Fibroblast of villous mesenchyme (primary cell): ENCODE results near the gene DHCR7. TPM values are rescaled to one million over a fixed set of nuclear protein-coding genes. Genes with fewer than 3 reads are reported as not detected.

ENCODE experiments used
- DNase-seq: peaks from one replicate; pipeline ENCODE4 v3.0.0-alpha.2; 2010; ENCODE audit warnings: low read depth
- H3K4me3 ChIP-seq: 2 replicates; pipeline ENCODE4 v1.5.1; 2011; ENCODE audit warnings: low read depth, mild to moderate bottlenecking, low read length
- total RNA-seq: library from RNA; depleted of rRNA; stranded (reverse); fragments of >200 nt; gene quantifications from 2 replicates; pipeline ENCODE4 v1.2.3, GENCODE V29; 2012
- TF ChIP-seq, protein P1 (sequence below): IDR thresholded peaks from 2 replicates; pipeline ENCODE4 v1.5.1; 2012; ENCODE audit warnings: low read depth, mild to moderate bottlenecking, low read length; ENCODE audit not compliant: insufficient read depth

Gene DHCR7
- total RNA-seq, 1 donor, result 94.1 TPM

DNA sequence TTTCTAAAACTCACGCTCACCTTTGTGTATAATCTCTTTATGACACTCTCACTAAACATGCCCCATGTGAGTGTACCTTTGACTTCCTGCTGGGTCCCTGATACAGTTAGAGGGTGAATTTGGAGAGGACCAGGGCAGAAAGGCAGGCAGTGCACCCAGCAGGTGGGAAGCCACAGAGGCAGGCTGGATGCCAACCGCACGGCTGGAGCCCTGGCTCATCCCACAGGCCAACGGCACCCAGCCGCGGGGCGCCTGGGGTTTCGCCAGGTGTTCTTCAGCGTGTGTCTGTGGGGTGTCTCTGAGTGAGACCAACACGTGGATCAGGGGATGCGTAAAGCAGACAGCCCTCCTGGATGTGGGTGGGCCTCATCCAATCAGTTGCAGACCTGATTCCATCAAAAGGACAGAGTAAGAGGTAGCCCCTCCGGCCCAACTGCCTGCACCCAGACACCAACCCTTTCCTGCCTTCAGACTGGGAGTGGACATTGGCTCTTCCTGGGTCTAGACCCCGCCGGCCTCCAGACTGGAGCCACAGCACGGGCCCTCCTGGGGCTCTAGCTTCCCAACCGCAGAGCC lies 51.6 kb downstream of the DHCR7 start:
- no peak for DNase-seq
- TF ChIP-seq, protein P1, sequence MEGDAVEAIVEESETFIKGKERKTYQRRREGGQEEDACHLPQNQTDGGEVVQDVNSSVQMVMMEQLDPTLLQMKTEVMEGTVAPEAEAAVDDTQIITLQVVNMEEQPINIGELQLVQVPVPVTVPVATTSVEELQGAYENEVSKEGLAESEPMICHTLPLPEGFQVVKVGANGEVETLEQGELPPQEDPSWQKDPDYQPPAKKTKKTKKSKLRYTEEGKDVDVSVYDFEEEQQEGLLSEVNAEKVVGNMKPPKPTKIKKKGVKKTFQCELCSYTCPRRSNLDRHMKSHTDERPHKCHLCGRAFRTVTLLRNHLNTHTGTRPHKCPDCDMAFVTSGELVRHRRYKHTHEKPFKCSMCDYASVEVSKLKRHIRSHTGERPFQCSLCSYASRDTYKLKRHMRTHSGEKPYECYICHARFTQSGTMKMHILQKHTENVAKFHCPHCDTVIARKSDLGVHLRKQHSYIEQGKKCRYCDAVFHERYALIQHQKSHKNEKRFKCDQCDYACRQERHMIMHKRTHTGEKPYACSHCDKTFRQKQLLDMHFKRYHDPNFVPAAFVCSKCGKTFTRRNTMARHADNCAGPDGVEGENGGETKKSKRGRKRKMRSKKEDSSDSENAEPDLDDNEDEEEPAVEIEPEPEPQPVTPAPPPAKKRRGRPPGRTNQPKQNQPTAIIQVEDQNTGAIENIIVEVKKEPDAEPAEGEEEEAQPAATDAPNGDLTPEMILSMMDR, result no peak

DNA sequence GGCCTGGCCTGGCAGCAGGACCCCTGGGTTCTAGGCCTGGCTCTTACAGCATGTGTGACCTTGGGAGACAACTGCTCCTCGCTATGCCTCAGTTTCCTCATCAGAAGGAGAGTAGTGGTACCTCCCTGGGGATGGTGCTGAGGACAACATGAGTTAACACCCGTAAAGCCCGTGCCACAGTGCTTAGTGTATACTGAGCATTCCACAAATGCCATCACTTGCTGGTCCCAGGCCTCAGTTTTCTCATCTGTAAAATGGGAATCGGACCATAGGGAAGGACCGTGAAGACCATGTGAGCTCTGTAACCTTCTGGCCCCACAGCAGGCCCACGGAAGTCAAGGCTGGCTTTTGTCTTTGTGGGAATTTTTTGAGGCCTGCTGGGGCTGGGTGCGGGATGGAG lies 52.4 kb downstream of the DHCR7 start:
- no peak for DNase-seq
- TF ChIP-seq, protein P1, result no peak
- H3K4me3 ChIP-seq, result no peak overlapping the region

More for the DNA sequence above, 51.6 kb downstream of the DHCR7 start:
- H3K4me3 ChIP-seq, result no peak overlapping the region

DNA sequence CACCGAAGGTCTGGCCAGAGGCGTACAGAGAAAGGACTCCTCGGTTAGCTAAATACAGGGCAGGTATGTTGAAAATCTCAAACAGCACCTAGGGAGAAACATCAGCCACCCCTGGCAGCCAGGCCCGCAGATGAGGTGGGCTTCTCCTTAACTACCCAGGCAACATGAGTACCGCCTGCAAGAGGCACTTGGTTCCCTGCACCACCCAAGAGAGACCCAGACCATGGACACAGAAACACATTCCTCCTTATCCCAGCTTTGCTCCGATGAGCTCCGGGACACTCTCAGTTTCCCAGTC lies 53.0 kb downstream of the DHCR7 start:
- TF ChIP-seq, protein P1, result no peak
- DNase-seq, result no peak
- H3K4me3 ChIP-seq, result no peak overlapping the region

DNA sequence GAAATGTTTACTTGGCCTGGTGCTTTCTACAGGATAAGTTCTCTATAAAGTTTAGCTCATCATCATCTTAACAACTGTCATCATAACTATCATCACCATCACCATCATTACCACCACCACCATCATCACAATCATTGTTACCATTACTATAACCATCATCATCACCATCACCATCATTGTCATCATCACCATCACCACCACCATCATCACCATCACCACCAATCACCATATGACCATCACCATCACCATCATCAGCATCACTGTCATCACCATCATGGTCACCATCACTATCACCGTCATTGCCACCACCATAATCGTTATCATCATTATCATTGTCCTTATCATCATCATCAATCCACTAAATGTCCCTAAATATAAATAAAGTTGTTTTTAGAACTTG lies 54.9 kb downstream of the DHCR7 start:
- TF ChIP-seq, protein P1, result no peak
- DNase-seq, result no peak
- no peak overlapping the region for H3K4me3 ChIP-seq

DNA sequence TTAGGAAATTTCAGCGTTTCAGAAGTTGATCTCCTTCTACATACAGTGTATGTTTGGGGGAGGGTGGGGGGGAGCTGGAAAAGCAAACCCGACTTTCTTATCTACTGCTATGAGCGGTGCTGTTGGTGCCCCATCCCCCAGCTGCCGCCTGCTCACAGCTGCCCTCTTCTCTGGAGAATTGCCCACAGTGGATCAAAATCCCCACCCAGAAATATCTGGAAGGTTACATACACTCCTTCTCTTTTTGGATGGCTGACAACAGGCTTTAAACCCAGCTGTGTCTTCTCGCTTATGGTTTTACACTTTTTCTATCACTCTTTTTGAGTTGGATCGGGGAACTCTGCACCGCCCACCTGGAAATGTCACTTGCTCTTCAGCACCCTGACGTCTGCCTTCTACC lies 56.4 kb downstream of the DHCR7 start:
- TF ChIP-seq, protein P1, result no peak
- no peak for DNase-seq
- H3K4me3 ChIP-seq, result no peak overlapping the region

DNA sequence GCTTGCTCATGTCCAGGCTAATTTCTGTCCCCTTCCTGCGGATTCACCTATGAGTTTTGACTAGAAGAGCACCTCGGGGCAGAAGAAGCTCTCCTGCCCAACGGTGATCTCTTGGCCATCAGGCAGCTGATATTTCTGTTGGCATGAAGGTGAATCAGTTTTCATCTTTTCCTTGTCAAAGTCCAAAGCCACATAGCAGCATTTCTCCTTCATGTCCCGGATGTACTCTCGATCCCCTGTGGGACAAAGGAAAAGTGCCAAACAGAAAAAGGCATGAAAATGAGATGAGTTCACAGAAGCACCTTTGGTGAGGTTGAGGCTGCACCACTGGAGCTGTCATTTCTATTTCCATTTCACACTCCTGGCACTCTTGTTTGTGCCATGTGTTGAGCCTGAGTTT lies 56.8 kb downstream of the DHCR7 start:
- TF ChIP-seq, protein P1, result no peak
- H3K4me3 ChIP-seq, result no peak overlapping the region
- no peak for DNase-seq

DNA sequence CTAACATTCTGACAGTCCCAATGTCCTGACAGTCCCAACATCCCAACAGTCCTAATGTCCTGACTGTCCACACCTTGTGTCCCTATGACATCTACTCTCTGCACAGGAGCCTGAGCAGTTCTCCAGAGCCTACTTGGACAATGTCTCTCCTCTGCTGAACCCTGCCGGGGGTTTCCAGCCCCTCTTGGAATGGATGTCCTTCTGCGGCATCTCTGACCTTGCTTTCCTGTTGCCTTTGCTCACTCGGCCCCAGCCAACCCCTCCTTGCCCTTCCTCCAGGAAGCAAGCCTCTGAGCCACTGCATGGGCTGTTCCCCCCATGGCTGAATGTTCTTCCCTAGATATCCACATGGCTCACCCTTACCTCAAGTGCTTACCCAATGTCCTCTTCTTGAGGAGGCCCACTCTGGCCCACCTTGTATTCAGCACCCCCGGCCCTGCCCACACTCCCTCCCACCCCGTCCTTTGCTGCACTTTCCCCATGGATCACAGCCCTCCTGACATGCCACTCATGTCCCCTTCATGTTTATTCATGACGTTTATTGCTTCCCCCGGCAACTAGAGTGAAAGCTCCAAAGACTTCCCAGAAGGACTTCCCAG lies 59.5 kb downstream of the DHCR7 start:
- no peak overlapping the region for H3K4me3 ChIP-seq
- TF ChIP-seq, protein P1, result no peak
- DNase-seq, result no peak
